Neutrophil (primary cell): Measurements from ENCODE around the gene GBE1.
A peak's percentile ranks its signal among the peaks of the same experiment; 100 is the strongest.

ENCODE experiments used
- H3K27ac ChIP-seq: fragments of 200-600 bp; sonication (generic); 2 replicates; pipeline ENCODE4 v1.5.1; 2016; ENCODE audit warnings: mild to moderate bottlenecking, moderate library complexity
- H3K27me3 ChIP-seq: fragments of 200-600 bp; sonication (generic); 2 replicates; pipeline ENCODE4 v1.6.0; 2016; ENCODE audit warnings: mild to moderate bottlenecking
- H3K36me3 ChIP-seq: fragments of 200-600 bp; sonication (generic); 2 replicates; pipeline ENCODE4 v1.5.1; 2017
- H3K4me1 ChIP-seq, 2 experiments: fragments of 200-600 bp in 1 of 2; sonication (generic) in 1 of 2; 1 replicate in 1 of 2; 2 replicates in 1 of 2; pipeline versions ENCODE4 v1.5.1 to v1.6.1; 2013 to 2016; ENCODE audit warnings: low read depth in 1 of 2, low read length in 1 of 2, mild to moderate bottlenecking in 1 of 2, moderate library complexity in 1 of 2; ENCODE audit not compliant: control insufficient read depth in 1 of 2, insufficient read depth in 1 of 2
- H3K4me3 ChIP-seq, 2 experiments: fragments of 200-600 bp in 1 of 2; sonication (generic) in 1 of 2; 1 replicate in 1 of 2; 2 replicates in 1 of 2; pipeline ENCODE4 v1.5.1; 2013 to 2016; ENCODE audit warnings: low read depth in 1 of 2, low read length in 1 of 2, mild to moderate bottlenecking in 1 of 2, moderate library complexity in 1 of 2
- H3K9me3 ChIP-seq: fragments of 200-600 bp; sonication (generic); 2 replicates; pipeline ENCODE4 v1.5.1; 2016
- CTCF ChIP-seq: fragments of 200-600 bp; sonication (generic); IDR thresholded peaks from 2 replicates; pipeline ENCODE4 v1.5.1; 2016; ENCODE audit warnings: antibody characterized with exemption

The GBE1 gene

GRCh38 chr3:81592101-81592500 lies 169.3 kb downstream of the GBE1 start:
- no peaks in the 10 kb centered on the region for H3K27me3 ChIP-seq
- no peak for TF ChIP-seq CTCF
- H3K36me3 ChIP-seq = peaks cover 19% of the 10 kb centered on the region
- no peaks in the 10 kb centered on the region for H3K4me1 ChIP-seq
- H3K9me3 ChIP-seq = no peaks in the 10 kb centered on the region
- no peak overlapping the region for H3K27ac ChIP-seq
- no peak overlapping the region for H3K4me3 ChIP-seq

- Histone ChIP-seq H3K9me3 (no peaks in the 10 kb centered on the region), H3K36me3 (peaks cover under 1% of the 10 kb centered on the region), H3K27me3 (no peaks in the 10 kb centered on the region), H3K27ac (no peak overlapping the region), H3K4me1 (peaks cover 10 to 14% of the 10 kb centered on the region in 2 experiments), H3K4me3 (no peak overlapping the region)
- TF ChIP-seq CTCF = no peak
These were observed 175.5 kb downstream of the GBE1 start for GRCh38 chr3:81585937-81586336.

- no peaks in the 10 kb centered on the region for H3K27me3 ChIP-seq
- TF ChIP-seq CTCF = no peak
- peak overlapping the region; percentile 71 for H3K27ac ChIP-seq
- no peak overlapping the region for H3K4me3 ChIP-seq
- H3K4me1 ChIP-seq = peaks cover 10 to 14% of the 10 kb centered on the region in 2 experiments
- H3K36me3 ChIP-seq = peaks cover 9% of the 10 kb centered on the region
- no peaks in the 10 kb centered on the region for H3K9me3 ChIP-seq
These were observed 176.4 kb downstream of the GBE1 start for GRCh38 chr3:81585056-81585455.

- no peak overlapping the region for H3K4me3 ChIP-seq
- TF ChIP-seq CTCF = peak; percentile 38
These were observed 179.4 kb downstream of the GBE1 start for GRCh38 chr3:81581966-81582599.

GRCh38 chr3:81580355-81580754 lies 181.1 kb downstream of the GBE1 start:
- Histone ChIP-seq H3K4me3 (no peak overlapping the region), H3K36me3 (peaks cover 31% of the 10 kb centered on the region), H3K4me1 (peaks cover 6 to 7% of the 10 kb centered on the region in 2 experiments), H3K27ac (no peak overlapping the region), H3K9me3 (no peaks in the 10 kb centered on the region), H3K27me3 (no peaks in the 10 kb centered on the region)
- no peak for TF ChIP-seq CTCF

More at GRCh38 chr3:81581966-81582599, 179.4 kb downstream of the GBE1 start:
- Histone ChIP-seq H3K27ac (no peak overlapping the region), H3K4me1 (peaks cover 10 to 14% of the 10 kb centered on the region in 2 experiments), H3K27me3 (no peaks in the 10 kb centered on the region), H3K36me3 (peaks cover 26% of the 10 kb centered on the region), H3K9me3 (no peaks in the 10 kb centered on the region)
